COR-L47 (cell line): ENCODE data around the gene SOX5.
"Not testable (repeated sequence)": the region's sequence is repeated elsewhere in the genome, so short reads cannot be mapped to it uniquely, and the experiment has no call there.

Experiments used
- DNase-seq: peaks from one replicate; lab custom pipeline; 2025; lab: John Stamatoyannopoulos, UW

Gene SOX5

DNA sequence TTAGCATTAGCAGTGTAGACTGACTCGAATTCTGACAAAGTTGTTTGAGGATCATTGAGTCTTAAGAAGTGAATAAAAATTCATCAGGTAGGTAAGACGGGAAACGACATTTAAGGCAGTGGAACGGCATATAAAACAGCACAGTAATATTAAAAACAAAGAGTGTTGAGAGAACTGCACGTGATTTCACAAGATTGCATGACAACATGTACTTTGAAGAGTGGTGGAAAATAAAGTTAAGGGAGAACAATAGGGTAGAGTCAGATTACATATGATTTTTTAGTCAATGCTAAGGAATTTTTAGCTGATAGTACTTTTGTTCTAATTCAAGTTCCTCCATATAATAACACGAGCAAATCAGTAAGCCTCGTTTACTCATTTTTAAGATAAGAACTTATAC, 115.4 kb downstream of the SOX5 start:
- no peak for DNase-seq

DNA sequence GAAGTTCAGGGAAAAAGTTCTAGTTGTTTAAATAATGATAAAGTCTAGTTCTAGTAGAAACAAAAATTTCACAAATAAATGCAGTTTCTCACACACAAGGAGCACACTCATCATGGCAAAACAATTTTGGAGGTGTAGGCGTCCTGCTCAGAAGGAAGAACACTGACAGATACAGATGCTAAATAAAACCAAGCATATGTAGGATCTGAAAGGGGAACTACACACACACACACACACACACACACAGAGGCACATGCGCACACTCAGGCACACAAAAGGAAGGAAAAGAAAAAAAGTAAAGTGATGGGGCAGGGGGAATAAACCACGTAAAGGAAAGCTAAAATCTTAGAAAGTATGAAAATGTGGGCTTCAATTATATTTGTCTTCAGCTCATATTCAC, 117.7 kb downstream of the SOX5 start:
- no peak for DNase-seq

DNA sequence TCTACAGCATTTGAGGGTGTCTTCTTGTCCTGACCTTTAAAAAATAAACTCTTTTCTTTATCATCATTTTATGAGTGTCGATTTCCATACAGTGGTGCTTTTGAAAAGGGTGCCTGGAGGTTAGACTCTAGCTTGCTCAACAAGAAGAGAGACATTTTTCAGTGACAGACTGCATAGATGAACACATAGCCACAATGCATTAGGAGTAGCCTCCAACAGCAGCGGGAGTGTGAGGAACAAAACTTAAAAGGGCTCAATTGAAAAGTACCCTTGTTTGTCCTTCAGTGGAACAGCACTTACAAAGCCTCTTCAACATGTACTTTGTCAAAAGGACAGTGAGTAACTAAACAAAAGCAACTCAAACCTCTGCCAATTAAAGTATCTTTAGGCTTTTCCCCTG, 119.3 kb downstream of the SOX5 start:
- DNase-seq, result no peak

DNA sequence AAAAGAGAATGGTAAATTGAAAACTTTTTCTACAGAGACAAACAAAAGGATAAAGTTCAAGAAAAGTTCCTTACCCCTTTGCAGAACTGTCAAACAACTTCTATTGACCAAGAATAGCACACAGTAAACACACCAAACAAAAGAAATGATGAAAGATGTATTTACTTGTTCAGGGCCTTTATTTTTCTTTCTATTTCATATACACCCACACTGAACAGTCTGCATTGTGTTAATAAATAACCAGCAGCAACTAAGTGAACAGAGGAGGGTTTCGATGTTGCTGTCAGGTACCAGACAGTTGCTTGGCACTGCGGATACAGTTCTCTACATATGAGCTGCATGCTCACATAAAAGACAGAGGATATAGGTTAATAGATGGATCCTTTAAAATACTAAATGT, 122.1 kb downstream of the SOX5 start:
- no peak for DNase-seq

DNA sequence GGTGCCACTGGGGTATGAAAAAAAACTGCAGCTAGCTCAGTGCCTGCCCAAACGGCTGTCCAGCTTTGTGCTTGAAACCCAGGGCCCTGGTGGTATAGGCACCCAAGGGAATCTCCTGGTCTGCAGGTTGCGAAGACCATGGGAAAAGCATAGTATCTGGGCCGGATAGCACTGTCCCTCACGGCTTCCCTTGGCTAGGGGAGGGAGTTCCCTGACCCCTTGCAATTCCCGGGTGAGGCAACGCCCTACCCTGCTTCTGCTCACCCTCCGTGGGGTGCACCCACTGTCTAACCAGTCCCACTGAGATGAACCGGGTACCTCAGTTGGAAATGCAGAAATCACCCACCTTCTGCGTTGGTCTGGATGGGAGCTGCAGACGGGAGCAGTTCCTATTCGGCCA, 124.3 kb downstream of the SOX5 start:
- DNase-seq, result not testable (repeated sequence)

DNA sequence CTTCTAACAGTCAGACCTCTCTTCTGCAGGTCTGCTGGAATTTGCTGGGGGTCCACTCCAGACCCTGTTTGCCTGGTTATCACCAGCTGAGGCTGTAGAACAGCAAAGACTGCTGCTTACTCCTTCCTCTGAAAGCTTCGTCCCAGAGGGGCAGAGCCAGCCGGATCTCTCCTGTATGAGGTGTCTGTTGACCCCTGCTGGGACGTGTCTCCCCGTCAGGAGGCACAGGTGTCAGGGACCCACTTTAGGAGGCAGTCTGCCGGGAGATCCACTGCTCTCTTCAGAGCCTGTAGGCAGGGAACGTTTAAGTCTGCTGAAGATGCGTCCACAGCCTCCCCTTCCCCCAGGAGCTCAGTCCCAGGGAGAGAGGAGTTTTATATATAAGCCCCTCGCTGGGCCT, 125.1 kb downstream of the SOX5 start:
- no peak for DNase-seq

DNA sequence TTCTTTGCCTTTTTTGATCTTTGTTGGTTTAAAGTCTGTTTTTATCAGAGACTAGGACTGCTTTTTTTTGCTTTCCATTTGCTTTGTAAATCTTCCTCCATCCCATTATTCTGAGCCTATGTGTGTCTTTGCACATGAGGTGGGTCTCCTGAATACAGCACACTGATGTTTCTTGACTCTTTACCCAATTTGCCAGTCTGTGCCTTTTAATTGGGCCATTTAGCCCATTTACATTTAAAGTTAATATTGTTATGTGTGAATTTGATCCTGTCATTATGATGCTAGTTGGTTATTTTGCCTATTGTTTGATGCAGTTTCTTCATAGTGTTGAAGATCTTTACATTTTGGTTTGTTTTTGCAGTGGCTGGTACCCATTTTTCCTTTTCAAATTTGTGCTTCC, 126.6 kb downstream of the SOX5 start:
- DNase-seq, result not testable (repeated sequence)

DNA sequence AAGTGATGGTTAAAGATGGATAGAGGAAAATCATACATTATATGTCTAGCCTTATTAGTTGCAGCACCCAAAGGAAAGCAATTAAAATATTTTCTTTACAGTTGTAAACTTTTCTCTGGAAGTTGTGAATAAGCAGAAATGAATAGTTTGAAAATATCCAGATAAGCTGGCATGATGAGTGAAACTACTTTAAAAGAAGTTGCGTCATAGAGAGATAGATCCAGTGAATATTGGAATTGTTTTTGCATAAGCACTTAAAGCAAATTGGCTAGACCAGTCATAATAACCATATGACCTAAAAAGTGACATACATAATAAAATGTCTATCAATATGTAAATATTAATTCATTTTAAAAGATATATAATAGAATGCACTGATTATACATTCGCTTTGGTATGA, 132.1 kb downstream of the SOX5 start:
- DNase-seq, result no peak

- DNase-seq, result no peak
Measured at GRCh38 chr12:23816394-23816851, 133.0 kb downstream of the SOX5 start.

GRCh38 chr12:23815810-23816209, 133.7 kb downstream of the SOX5 start:
- no peak for DNase-seq

DNA sequence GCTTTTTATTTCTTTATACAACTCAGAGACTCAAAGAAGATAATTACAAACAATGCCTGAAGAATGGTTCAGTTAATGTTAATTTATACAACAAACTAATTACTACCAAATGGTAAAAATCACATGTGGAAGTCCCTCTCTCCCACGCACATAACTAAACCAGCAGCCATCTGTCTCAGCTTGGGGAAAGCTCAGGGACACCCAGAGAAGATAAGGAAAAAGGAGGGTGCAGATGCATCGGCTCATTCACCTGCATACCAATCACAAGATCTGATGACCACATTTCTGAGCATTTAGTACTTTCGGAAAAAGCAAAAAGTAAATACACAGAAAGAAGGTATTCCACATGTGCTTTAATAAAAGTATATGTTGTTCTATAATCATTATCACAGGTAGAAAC, 136.3 kb downstream of the SOX5 start:
- no peak for DNase-seq

- peak; percentile 58 for DNase-seq
Measured at GRCh38 chr12:23810329-23810902, 139.1 kb downstream of the SOX5 start.

GRCh38 chr12:23803540-23803939, 145.9 kb downstream of the SOX5 start:
- no peak for DNase-seq

GRCh38 chr12:23795494-23795893, 154.0 kb downstream of the SOX5 start:
- DNase-seq, result no peak

GRCh38 chr12:23781118-23781517, 168.4 kb downstream of the SOX5 start:
- no peak for DNase-seq

- no peak for DNase-seq
Measured at GRCh38 chr12:23775208-23775607, 174.3 kb downstream of the SOX5 start.

DNA sequence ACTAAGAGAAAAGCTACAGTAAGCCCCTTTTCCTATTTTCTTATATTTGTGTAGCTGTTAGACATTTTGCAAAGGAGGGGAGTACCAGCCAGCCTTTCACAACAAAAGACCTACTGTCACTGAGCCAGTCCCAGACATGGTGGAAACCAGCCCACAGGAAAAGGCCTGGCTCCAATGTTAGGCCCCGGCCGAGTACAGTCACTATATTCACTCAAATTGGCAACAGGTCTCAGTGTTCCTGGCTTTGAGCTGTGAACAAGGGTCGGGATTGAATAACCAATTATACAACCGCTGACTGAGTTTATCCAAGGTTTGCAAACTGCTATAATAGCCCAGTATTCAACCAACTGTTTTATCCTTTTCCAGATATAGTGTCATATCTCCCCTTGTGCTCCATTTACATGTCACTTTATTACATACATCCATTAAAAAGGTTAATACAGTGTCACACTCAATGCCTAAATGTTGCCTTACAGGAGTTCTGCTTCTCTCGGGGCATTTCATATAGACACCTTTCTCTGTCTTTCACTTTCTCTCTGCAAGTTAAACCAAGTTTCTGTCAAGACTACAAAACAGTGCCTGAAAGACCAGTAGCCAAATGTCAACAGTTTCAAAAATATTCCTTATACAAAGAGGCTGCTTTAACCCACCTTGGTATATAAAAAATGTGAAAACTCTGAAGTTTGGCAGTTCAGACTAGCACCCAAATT, 178.1 kb downstream of the SOX5 start:
- DNase-seq, result no peak

GRCh38 chr12:23770202-23770938, 179.1 kb downstream of the SOX5 start:
- no peak for DNase-seq

GRCh38 chr12:23767834-23768233, 181.6 kb downstream of the SOX5 start:
- DNase-seq, result no peak

DNA sequence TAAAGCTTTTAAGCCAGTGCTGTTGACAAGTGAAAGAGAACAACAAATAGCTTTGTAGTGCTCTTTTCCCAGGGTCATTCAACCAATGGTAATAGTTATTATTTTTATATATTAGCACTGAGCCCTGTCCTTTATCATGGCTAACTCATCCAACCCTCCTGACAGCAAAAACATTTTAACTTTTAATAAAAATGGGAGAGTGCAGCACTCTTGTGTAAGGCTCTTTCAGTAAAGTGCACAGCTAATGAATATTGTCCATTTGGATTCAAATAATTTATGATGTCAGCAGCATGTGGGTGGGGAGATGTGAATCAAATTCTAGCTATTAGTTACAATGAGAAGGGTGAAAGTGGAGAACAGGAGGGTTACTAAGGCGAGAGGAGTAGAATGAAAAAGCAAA, 185.7 kb downstream of the SOX5 start:
- DNase-seq, result no peak

DNA sequence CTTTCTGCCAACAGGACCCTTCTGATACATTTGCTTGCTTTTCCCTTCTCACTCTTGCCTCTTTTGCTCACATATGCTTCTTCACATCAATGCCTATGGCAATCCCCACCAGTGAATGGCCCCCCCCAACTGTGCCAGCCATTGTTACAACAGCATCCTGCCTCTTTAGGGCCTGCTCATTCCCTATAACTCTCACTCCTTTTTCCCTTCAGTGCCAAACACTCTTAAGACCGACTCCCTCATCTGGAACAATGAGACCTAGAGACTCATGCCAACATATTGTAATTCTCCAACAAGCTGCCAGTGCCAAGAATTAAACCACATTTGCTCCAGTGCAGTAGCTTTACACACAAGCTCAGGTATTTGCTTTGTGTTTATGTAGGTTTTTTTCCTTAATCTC, 189.0 kb downstream of the SOX5 start:
- no peak for DNase-seq

DNA sequence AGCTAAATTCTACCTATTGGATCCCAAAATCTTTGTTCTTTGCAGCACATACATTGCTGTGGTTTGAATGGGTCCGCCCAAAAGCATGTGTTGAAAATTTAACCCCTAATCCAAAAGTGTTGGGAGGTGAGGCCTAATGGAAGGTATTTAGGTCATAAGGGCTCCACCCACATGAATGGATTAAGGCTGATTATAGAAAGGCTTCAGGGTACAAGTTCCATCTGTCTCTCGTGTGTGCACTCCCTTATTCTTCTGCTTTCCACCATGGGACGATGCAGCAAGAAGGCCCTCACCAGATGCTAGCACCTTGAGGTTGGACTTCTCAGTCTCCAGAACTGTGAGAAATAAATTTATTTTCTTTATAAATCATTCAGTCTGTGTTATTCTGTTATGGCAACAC, 190.9 kb downstream of the SOX5 start:
- DNase-seq, result no peak

- DNase-seq, result peak; percentile 2
Measured at GRCh38 chr12:23757541-23757962, 191.9 kb downstream of the SOX5 start.
